Mesothelial cell of epicardium (in vitro differentiated cells): ENCODE measurements around the gene TYRP1. TPM values are rescaled to one million over a fixed set of nuclear protein-coding genes. Genes with fewer than 3 reads are reported as not detected.
A peak's percentile ranks its signal among the peaks of the same experiment; 100 is the strongest.

Source experiments
- DNase-seq, 2 experiments: peaks; one replicate each; pipeline ENCODE4 v3.0.0; 2021; ENCODE audit warnings: low spot score in 2 of 2; ENCODE audit not compliant: unreplicated experiment in 2 of 2
- H3K27ac Mint-ChIP-seq: 2 replicates; pipeline ENCODE4 v1.8.0; 2021; ENCODE audit warnings: mixed read lengths
- H3K27me3 Mint-ChIP-seq: 2 replicates; pipeline ENCODE4 v1.8.0; 2021; ENCODE audit warnings: low read depth, mixed read lengths
- H3K36me3 Mint-ChIP-seq: 2 replicates; pipeline ENCODE4 v1.8.0; 2021; ENCODE audit warnings: mixed read lengths
- H3K4me1 Mint-ChIP-seq: 2 replicates; pipeline ENCODE4 v1.8.0; 2021; ENCODE audit warnings: mixed read lengths
- H3K4me3 Mint-ChIP-seq: 2 replicates; pipeline ENCODE4 v1.8.0; 2021; ENCODE audit warnings: mild to moderate bottlenecking, moderate library complexity, mixed read lengths
- H3K9me3 Mint-ChIP-seq: 2 replicates; pipeline ENCODE4 v1.8.0; 2021; ENCODE audit warnings: mixed read lengths
- CTCF ChIP-seq: fragments of 200-600 bp; sonication (generic); IDR thresholded peaks from one replicate; pipeline ENCODE4 v1.5.0; 2021; ENCODE audit warnings: antibody characterized with exemption; ENCODE audit not compliant: unreplicated experiment
- total RNA-seq: library from RNA; stranded (reverse); gene quantifications from 3 replicates; pipeline ENCODE4 v1.2.1, GENCODE V29; 2021

TYRP1 gene
- total RNA-seq, 1 donor from 2014 or later = 0.42 TPM

DNA sequence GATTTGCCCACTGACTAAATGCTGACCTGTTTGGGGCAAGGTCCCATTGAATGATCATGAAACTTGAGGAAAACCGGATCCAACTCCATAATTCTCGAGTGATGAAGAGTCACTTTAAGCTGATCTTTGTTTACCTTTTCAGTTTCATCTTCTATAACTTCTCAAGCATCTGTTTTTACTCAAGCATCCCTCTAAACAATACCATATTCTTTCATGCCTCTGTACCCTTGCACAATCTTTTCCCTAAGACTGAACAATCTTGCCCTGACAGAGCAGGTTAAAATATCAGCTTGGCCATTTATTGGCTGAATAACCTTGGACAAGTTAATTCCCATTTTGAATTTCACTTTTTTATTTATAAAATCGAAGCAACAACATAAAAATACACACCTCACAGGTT is 39.8 kb downstream of the TYRP1 start:
- peaks cover 3% of the 10 kb centered on the region for H3K36me3 Mint-ChIP-seq
- no peak overlapping the region for H3K27ac Mint-ChIP-seq
- H3K4me3 Mint-ChIP-seq = no peak overlapping the region
- peaks cover 1% of the 10 kb centered on the region for H3K4me1 Mint-ChIP-seq
- H3K9me3 Mint-ChIP-seq = peaks cover 22% of the 10 kb centered on the region
- TF ChIP-seq CTCF = no peak
- no peaks in the 10 kb centered on the region for H3K27me3 Mint-ChIP-seq
- DNase-seq = no peak

DNA sequence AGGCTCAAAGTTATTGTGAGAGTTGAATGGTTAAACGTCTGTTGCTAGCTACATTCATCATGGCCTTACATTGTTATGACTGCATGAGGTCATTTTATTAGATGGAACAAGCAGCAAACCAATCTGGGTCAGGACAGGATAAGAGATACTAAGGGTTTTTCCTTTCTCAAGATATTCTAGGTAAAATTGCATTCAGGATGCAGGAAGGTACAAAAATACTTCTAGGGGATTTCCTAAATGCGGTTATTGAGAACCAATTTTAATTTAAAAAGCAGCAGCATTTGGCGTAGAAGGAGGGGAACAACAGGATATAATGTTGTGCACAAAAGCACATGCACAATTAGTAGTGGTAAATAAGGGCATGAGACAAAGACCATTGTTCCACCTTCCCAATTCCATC is 42.5 kb downstream of the TYRP1 start:
- H3K4me1 Mint-ChIP-seq = peaks cover 23% of the 10 kb centered on the region
- H3K9me3 Mint-ChIP-seq = peaks cover 22% of the 10 kb centered on the region
- DNase-seq = no peak
- no peak for TF ChIP-seq CTCF
- H3K36me3 Mint-ChIP-seq = peaks cover 3% of the 10 kb centered on the region
- H3K27me3 Mint-ChIP-seq = no peaks in the 10 kb centered on the region
- H3K4me3 Mint-ChIP-seq = no peak overlapping the region
- no peak overlapping the region for H3K27ac Mint-ChIP-seq

- TF ChIP-seq CTCF = no peak
- H3K27ac Mint-ChIP-seq = no peak overlapping the region
- peaks cover 26% of the 10 kb centered on the region for H3K4me1 Mint-ChIP-seq
- DNase-seq = no peak
- H3K27me3 Mint-ChIP-seq = no peaks in the 10 kb centered on the region
- peaks cover 24% of the 10 kb centered on the region for H3K9me3 Mint-ChIP-seq
- peaks cover 5% of the 10 kb centered on the region for H3K36me3 Mint-ChIP-seq
- no peak overlapping the region for H3K4me3 Mint-ChIP-seq
Observed at GRCh38 chr9:12737871-12738270, 44.7 kb downstream of the TYRP1 start.

DNA sequence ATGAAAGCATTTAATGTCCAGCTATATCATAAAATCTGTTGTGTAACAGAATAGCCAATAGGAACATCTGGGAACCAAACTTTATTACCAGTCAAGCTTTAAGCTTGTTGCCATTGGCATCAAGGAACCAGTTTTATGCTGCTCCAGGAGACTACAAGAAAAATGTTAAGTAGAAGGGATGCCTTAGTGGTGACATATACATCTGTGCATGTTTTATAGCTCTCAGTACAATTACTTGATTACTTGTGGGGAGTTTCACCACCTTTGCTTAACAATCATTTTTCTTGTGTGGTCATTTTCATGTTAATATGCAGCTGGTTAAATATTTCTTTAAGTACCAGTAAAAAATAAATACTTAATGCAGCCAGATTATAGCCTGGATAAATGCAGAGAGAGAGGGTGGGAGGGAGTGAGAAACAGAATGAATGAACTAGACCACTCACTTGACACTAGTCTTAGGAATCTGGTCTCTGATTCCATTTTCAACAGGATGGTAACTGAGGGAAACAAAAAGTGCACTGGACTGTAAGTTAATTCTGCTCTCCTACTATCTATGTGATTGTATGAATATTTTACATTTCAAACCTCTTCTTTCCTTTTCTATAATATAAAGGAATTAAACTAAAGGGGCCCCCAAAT is 45.9 kb downstream of the TYRP1 start:
- Mint-ChIP-seq H3K36me3 (peaks cover 6% of the 10 kb centered on the region), H3K4me1 (peaks cover 26% of the 10 kb centered on the region), H3K27me3 (no peaks in the 10 kb centered on the region), H3K4me3 (no peak overlapping the region), H3K27ac (peak overlapping the region; percentile 48), H3K9me3 (peaks cover 29% of the 10 kb centered on the region)
- no peak for DNase-seq
- no peak for TF ChIP-seq CTCF

GRCh38 chr9:12740845-12741244 is 47.7 kb downstream of the TYRP1 start:
- DNase-seq = no peak
- peaks cover 26% of the 10 kb centered on the region for H3K4me1 Mint-ChIP-seq
- H3K27ac Mint-ChIP-seq = peak overlapping the region; percentile 4
- H3K4me3 Mint-ChIP-seq = no peak overlapping the region
- no peak for TF ChIP-seq CTCF
- peaks cover 32% of the 10 kb centered on the region for H3K9me3 Mint-ChIP-seq
- no peaks in the 10 kb centered on the region for H3K27me3 Mint-ChIP-seq
- H3K36me3 Mint-ChIP-seq = peaks cover 4% of the 10 kb centered on the region

GRCh38 chr9:12748016-12748415 is 54.8 kb downstream of the TYRP1 start:
- no peak overlapping the region for H3K27ac Mint-ChIP-seq
- peaks cover 45% of the 10 kb centered on the region for H3K9me3 Mint-ChIP-seq
- H3K27me3 Mint-ChIP-seq = no peaks in the 10 kb centered on the region
- H3K36me3 Mint-ChIP-seq = peaks cover 1% of the 10 kb centered on the region
- no peak for DNase-seq
- H3K4me3 Mint-ChIP-seq = no peak overlapping the region
- H3K4me1 Mint-ChIP-seq = no peaks in the 10 kb centered on the region
- no peak for TF ChIP-seq CTCF
